NCI-H748 (cell line): Measurements from ENCODE around the gene RUVBL1.
"Not testable (repeated sequence)": the region's sequence is repeated elsewhere in the genome, so short reads cannot be mapped to it uniquely, and the experiment has no call there.

Source experiments
- DNase-seq: peaks from one replicate; lab custom pipeline; 2025; ENCODE audit not compliant: unreplicated experiment; lab: John Stamatoyannopoulos, UW

RUVBL1 gene

GRCh38 chr3:128123538-128124368 lies at the start of gene RUVBL1:
Gene RUVBL1, minus strand, starts transcription at chr3:128123812. Its CDS starts 88 bp downstream, at chr3:128123724.
- DNase-seq = peak; percentile 98

- no peak for DNase-seq
These were observed 49.6 kb upstream of the RUVBL1 start for GRCh38 chr3:128173200-128173599.

GRCh38 chr3:128170866-128171516 lies 47.4 kb upstream of the RUVBL1 start:
- peak; percentile 59 for DNase-seq

- DNase-seq = no peak
These were observed 45.2 kb upstream of the RUVBL1 start for GRCh38 chr3:128168836-128169235.

GRCh38 chr3:128167973-128168674 lies 44.5 kb upstream of the RUVBL1 start:
- no peak for DNase-seq

- no peak for DNase-seq
These were observed 44.0 kb upstream of the RUVBL1 start for GRCh38 chr3:128167646-128167972.

- DNase-seq = no peak
These were observed 43.4 kb upstream of the RUVBL1 start for GRCh38 chr3:128166971-128167453.

- no peak for DNase-seq
These were observed 39.8 kb upstream of the RUVBL1 start for GRCh38 chr3:128163432-128163831.

GRCh38 chr3:128160661-128161060 lies 37.0 kb upstream of the RUVBL1 start:
- DNase-seq = no peak

GRCh38 chr3:128155616-128156360 lies 32.2 kb upstream of the RUVBL1 start:
- DNase-seq = no peak

- not testable (repeated sequence) for DNase-seq
These were observed 30.7 kb upstream of the RUVBL1 start for GRCh38 chr3:128154354-128154753.

GRCh38 chr3:128153156-128154041 lies 29.8 kb upstream of the RUVBL1 start, which contains the start of gene EEFSEC:
Gene EEFSEC, plus strand, starts transcription at chr3:128153481. Its CDS starts 27 bp downstream, at chr3:128153508.
- DNase-seq = peak; percentile 87

GRCh38 chr3:128152419-128153155 lies 29.0 kb upstream of the RUVBL1 start:
- peak; percentile 87 for DNase-seq

- DNase-seq = no peak
These were observed 28.2 kb upstream of the RUVBL1 start for GRCh38 chr3:128151758-128152274.

- DNase-seq = no peak
These were observed 26.0 kb upstream of the RUVBL1 start for GRCh38 chr3:128149650-128150049.

GRCh38 chr3:128146201-128146600 lies 22.6 kb upstream of the RUVBL1 start:
- DNase-seq = no peak

GRCh38 chr3:128145279-128145678 lies 21.7 kb upstream of the RUVBL1 start:
- no peak for DNase-seq

- peak; percentile 6 for DNase-seq
These were observed 21.0 kb upstream of the RUVBL1 start for GRCh38 chr3:128144512-128145187.
